ENCODE data around the gene RASA4.
"Not testable (repeated sequence)": the region's sequence is repeated elsewhere in the genome, so short reads cannot be mapped to it uniquely, and the experiment has no call there.

DNA sequence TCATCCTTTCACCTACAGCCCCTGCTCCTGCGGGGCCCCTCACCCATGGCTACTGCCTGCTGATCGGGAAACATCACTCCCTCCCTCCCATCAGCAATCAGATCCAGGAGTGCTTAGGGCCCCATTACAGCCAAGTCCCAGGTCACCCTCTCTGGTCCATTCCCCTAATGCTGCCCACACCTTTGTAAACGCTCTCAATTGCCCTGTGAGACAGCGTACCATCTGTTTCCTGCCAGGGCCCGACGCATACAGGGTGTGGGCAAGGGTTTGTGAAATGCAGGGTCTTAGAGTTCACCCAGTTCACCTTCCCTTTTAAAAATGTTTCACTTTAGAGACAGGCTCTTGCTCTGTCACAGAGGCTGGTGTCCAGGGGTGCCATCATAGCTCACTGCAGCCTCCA is 17.7 kb upstream of the RASA4 start:
- TF ChIP-seq, protein P1, sequence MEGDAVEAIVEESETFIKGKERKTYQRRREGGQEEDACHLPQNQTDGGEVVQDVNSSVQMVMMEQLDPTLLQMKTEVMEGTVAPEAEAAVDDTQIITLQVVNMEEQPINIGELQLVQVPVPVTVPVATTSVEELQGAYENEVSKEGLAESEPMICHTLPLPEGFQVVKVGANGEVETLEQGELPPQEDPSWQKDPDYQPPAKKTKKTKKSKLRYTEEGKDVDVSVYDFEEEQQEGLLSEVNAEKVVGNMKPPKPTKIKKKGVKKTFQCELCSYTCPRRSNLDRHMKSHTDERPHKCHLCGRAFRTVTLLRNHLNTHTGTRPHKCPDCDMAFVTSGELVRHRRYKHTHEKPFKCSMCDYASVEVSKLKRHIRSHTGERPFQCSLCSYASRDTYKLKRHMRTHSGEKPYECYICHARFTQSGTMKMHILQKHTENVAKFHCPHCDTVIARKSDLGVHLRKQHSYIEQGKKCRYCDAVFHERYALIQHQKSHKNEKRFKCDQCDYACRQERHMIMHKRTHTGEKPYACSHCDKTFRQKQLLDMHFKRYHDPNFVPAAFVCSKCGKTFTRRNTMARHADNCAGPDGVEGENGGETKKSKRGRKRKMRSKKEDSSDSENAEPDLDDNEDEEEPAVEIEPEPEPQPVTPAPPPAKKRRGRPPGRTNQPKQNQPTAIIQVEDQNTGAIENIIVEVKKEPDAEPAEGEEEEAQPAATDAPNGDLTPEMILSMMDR (optimal IDR thresholded peaks at IDR 0.05 in 1 of 3, IDR thresholded peaks at IDR 0.05 in 1 of 3, conservative IDR thresholded peaks at IDR 0.05 in 1 of 3; ENCODE audit: extremely low read depth in 1 of 3, insufficient read depth in 2 of 3, low read length in 3 of 3): not testable (repeated sequence)
- not testable (repeated sequence) for TF ChIP-seq EZH2 (IDR thresholded peaks at IDR 0.05; ENCODE audit: low read length)
